Neural crest cell (in vitro differentiated cells): ENCODE results near the gene PLXNA3. TPM values are rescaled to one million over a fixed set of nuclear protein-coding genes. Genes with fewer than 3 reads are reported as not detected.

Source experiments
- DNase-seq: peaks from one replicate; pipeline ENCODE4 v3.0.0; 2021; ENCODE audit warnings: low read depth, mixed read lengths, low spot score
- H3K27ac Mint-ChIP-seq: one replicate; pipeline ENCODE4 v1.8.0; 2021; ENCODE audit warnings: mild to moderate bottlenecking, mixed read lengths; ENCODE audit not compliant: unreplicated experiment
- H3K27me3 Mint-ChIP-seq: 2 replicates; pipeline ENCODE4 v1.8.0; 2021; ENCODE audit warnings: low read depth, mild to moderate bottlenecking, mixed read lengths
- H3K36me3 Mint-ChIP-seq: 2 replicates; pipeline ENCODE4 v1.8.0; 2021; ENCODE audit warnings: low read depth, mild to moderate bottlenecking, mixed read lengths
- H3K4me1 Mint-ChIP-seq: 2 replicates; pipeline ENCODE4 v1.8.0; 2021; ENCODE audit warnings: mixed read lengths
- H3K4me3 Mint-ChIP-seq: one replicate; pipeline ENCODE4 v1.8.0; 2021; ENCODE audit warnings: mild to moderate bottlenecking, mixed read lengths
- H3K9me3 Mint-ChIP-seq: 2 replicates; pipeline ENCODE4 v1.8.0; 2021; ENCODE audit warnings: mixed read lengths
- CTCF ChIP-seq: fragments of 200-600 bp; sonication (generic); conservative IDR thresholded peaks from 2 replicates; pipeline ENCODE4 v1.5.0; 2021; ENCODE audit warnings: antibody characterized with exemption, mild to moderate bottlenecking
- total RNA-seq: library from RNA; stranded (reverse); gene quantifications from 2 replicates; pipeline ENCODE4 v1.2.1, GENCODE V29; 2021

PLXNA3 gene
- total RNA-seq, 1 donor from 2014 or later: 75.1 TPM

GRCh38 chrX:154483325-154483724, 25.2 kb downstream of the PLXNA3 start:
- TF ChIP-seq CTCF: no peak
- Mint-ChIP-seq H3K27ac (no peak overlapping the region), H3K36me3 (peaks cover 14% of the 10 kb centered on the region), H3K4me1 (no peaks in the 10 kb centered on the region), H3K4me3 (peak overlapping the region; percentile 44), H3K27me3 (no peaks in the 10 kb centered on the region), H3K9me3 (no peaks in the 10 kb centered on the region)
- DNase-seq: no peak

DNA sequence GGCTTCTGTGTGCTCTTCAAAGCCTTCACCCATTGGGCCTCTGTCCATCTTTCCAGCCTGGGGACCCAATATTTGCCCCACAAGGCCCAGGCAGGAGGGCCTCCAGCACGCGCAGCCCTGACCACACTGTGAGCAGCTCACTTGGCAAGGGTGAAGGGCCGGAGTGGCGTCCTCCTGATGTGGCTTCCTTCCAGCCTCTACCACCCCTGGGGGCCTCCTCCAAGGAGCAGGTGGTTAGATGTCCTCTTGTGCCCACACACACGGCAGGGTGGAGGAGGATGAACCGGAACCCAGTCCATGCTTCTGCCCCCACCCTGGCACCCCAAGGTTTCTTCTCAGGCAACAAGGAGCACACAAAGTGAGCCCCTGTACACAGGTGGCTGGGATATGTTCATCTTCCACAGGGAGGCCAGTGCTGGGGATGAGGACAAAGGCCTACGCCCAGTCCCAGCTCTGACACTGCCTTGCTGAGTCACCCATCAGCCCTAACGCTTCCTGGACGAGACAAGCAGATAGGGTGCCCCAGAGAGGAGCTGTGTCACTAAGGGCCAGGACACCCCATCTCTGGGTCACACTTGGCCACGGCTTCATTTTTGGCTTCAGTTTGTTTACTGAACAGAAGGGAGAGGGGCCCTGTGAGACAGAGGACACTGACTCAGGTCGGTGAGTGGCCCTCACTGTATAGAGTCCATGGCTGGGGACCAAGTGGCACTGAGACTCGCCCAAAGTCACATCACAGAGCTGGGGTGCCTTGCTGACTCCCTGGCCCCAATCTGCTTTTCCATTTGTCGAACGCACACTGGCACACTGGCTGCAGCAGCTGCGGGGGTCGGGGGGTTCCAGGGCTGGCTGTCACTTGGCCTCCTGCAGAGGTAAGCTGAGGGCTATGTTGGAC, 26.4 kb downstream of the PLXNA3 start:
- TF ChIP-seq CTCF: no peak
- DNase-seq: no peak
- Mint-ChIP-seq H3K9me3 (no peaks in the 10 kb centered on the region), H3K27me3 (no peaks in the 10 kb centered on the region), H3K27ac (no peak overlapping the region), H3K36me3 (peaks cover 14% of the 10 kb centered on the region), H3K4me1 (peaks cover under 1% of the 10 kb centered on the region), H3K4me3 (peak overlapping the region; percentile 9)

DNA sequence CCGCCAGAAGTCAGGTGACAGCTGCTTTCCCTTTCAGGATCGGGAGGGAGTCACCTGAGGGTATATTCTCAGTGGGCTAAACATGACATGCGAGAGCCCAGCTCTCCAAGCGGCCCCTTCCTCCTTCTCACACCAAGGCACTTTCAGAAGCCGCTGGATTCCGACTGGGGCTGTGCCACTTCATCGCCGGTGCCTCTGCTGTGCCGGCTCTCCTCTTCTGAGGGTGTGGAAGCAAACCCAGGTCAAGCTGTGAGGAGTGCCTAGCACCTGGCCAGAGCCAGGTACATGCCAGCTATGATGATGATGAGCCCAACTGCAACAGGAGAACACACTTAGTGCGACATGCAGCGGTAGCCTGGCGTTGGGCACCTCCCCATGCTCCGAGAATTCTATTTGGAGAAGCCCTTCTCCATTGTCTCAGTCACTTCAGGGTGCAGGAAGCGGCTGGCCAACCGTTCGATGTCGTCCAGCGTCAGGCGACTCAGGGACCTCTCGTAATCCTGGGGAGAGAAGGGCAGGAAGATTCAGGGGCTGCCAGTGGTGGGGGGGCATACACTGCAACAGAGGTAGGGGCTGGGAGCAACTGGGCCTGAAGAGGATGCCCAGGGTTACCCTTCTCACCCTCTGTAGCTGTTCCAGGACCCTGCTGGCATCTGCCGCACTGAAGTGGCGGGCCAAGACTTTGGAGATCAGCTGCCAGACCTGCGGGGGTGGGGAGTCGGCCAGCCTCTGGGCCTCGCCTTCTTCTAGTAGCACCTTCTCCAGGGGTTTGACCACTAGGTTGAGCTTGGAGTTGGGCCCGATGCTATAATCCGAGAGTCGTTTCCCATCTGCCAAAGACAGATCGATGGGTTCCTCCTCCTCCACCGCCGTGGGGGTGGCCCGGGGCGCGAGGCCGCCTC, 27.3 kb downstream of the PLXNA3 start:
- Mint-ChIP-seq H3K27me3 (no peaks in the 10 kb centered on the region), H3K4me1 (peaks cover 6% of the 10 kb centered on the region), H3K9me3 (no peaks in the 10 kb centered on the region), H3K4me3 (peak overlapping the region; percentile 66), H3K27ac (no peak overlapping the region), H3K36me3 (peaks cover 14% of the 10 kb centered on the region)
- TF ChIP-seq CTCF: no peak
- no peak for DNase-seq

- no peak for TF ChIP-seq CTCF
- Mint-ChIP-seq H3K27ac (no peak overlapping the region), H3K36me3 (peaks cover 14% of the 10 kb centered on the region), H3K4me3 (no peak overlapping the region), H3K9me3 (no peaks in the 10 kb centered on the region), H3K27me3 (no peaks in the 10 kb centered on the region), H3K4me1 (peaks cover 6% of the 10 kb centered on the region)
- no peak for DNase-seq
Measured at GRCh38 chrX:154486052-154486395, 27.9 kb downstream of the PLXNA3 start.

DNA sequence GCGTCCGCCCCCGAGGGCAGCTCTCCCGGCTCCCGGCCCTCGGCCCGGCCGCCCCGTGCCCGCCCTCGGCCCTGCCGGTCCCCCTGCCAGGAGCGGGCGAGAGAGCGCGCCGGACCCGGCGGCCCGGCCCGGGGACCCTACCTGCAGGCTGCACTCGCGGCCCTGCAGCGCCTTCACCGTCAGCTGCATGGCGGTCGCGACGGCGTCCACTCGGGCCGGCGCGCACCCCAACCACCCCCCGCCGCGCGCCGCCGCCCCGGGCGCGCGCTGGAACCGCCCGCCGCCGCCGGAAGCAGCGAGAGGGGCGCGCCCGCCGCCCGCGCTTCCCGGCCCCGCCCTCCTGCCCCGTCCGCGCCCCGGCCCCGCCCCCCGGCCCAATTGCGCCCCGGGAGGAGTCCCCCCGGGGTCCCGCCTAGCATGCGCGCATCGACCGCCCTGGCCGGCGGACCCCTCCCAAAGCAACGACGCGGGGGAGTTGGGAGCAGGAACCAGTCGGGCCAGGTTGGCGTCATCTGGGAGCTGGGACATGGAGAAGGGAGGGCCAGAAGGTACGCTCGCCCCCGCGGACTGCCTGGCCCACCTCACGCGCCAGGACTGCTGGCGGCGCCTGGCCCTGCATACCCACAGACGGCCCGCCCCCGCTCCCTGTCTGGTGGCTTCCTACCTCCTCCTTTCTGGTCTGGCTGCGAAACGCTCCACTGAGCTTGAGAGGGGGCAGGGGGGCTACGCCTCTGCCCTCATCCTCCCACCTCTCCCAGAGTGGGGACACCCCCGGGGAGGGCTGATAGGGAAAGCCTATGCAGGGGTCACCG, 28.5 kb downstream of the PLXNA3 start, which contains the start of gene UBL4A:
UBL4A (minus strand) TSS at position 220 of the 812 bp plus-strand sequence; CDS start at position 189, 31 bp downstream.
- Mint-ChIP-seq H3K4me1 (peaks cover 6% of the 10 kb centered on the region), H3K27me3 (no peaks in the 10 kb centered on the region), H3K27ac (no peak within 1 kb of the TSS), H3K9me3 (no peaks in the 10 kb centered on the region), H3K4me3 (peak within 1 kb of the TSS; percentile 87), H3K36me3 (peaks cover 12% of the 10 kb centered on the region)
- DNase-seq: peak; percentile 31
- no peak for TF ChIP-seq CTCF
